ENCODE data around the gene CHIC1.

DNA sequence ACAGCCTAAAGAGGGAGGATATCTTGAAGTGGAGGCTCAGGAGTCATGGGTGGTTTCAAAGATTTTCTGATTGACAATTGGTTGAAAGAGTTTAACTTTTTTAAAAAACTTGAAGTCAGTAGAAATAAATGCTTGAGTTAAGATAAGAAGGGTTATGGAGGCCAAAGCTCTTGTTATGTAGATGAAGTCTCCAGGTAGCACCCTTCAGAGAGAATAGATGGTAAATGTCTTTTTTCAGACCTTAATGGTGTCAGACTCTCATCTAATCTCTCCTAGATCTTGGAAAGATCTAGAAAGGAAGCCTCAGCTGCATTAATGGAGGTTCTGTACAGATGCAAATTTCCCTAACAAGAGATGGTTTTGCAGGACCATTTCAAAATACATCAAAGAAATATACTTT, 6.8 kb upstream of the CHIC1 start:
- TF ChIP-seq, protein P1, sequence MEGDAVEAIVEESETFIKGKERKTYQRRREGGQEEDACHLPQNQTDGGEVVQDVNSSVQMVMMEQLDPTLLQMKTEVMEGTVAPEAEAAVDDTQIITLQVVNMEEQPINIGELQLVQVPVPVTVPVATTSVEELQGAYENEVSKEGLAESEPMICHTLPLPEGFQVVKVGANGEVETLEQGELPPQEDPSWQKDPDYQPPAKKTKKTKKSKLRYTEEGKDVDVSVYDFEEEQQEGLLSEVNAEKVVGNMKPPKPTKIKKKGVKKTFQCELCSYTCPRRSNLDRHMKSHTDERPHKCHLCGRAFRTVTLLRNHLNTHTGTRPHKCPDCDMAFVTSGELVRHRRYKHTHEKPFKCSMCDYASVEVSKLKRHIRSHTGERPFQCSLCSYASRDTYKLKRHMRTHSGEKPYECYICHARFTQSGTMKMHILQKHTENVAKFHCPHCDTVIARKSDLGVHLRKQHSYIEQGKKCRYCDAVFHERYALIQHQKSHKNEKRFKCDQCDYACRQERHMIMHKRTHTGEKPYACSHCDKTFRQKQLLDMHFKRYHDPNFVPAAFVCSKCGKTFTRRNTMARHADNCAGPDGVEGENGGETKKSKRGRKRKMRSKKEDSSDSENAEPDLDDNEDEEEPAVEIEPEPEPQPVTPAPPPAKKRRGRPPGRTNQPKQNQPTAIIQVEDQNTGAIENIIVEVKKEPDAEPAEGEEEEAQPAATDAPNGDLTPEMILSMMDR (IDR thresholded peaks at IDR 0.05 in 4 of 5, conservative IDR thresholded peaks at IDR 0.05 in 1 of 5): no peak
- TF ChIP-seq POLR2A (IDR thresholded peaks at IDR 0.05): no peak

All from gastrocnemius medialis (tissue), 4 donors.